Endodermal cell (in vitro differentiated cells): ENCODE results near the gene ATP6V1G1. TPM values are rescaled to one million over a fixed set of nuclear protein-coding genes. Genes with fewer than 3 reads are reported as not detected.

Experiments
- DNase-seq: peaks from one replicate; pipeline ENCODE4 v3.0.0-alpha.2; 2017
- H3K27ac ChIP-seq: 2 replicates; pipeline ENCODE4 v1.5.1; 2013; ENCODE audit warnings: mild to moderate bottlenecking, low read depth, low read length, moderate library complexity
- H3K27me3 ChIP-seq: 2 replicates; pipeline ENCODE4 v1.6.1; 2013; ENCODE audit warnings: mild to moderate bottlenecking, low read length, moderate library complexity; ENCODE audit not compliant: insufficient read depth, control insufficient read depth, poor library complexity, severe bottlenecking
- H3K36me3 ChIP-seq: 2 replicates; pipeline ENCODE4 v1.7.0; 2013; ENCODE audit warnings: mild to moderate bottlenecking, low read length, moderate library complexity; ENCODE audit not compliant: control insufficient read depth, insufficient read depth
- H3K4me1 ChIP-seq: one replicate; pipeline ENCODE4 v1.7.0; 2013; ENCODE audit warnings: low read length; ENCODE audit not compliant: control insufficient read depth, insufficient read depth
- H3K4me3 ChIP-seq: 2 replicates; pipeline ENCODE4 v1.5.1; 2013; ENCODE audit warnings: mild to moderate bottlenecking, low read length, moderate library complexity
- H3K9ac ChIP-seq: 2 replicates; pipeline ENCODE4 v1.6.1; 2013; ENCODE audit warnings: mild to moderate bottlenecking, low read length, moderate library complexity; ENCODE audit not compliant: poor library complexity, severe bottlenecking; ENCODE audit errors: extremely low read depth
- H3K9me3 ChIP-seq: 2 replicates; pipeline ENCODE4 v1.6.1; 2013; ENCODE audit warnings: mild to moderate bottlenecking, low read length, moderate library complexity; ENCODE audit not compliant: control insufficient read depth
- H3K27ac Mint-ChIP-seq: 2 replicates; pipeline ENCODE4 v1.8.0; 2020; ENCODE audit warnings: mixed read lengths
- H3K27me3 Mint-ChIP-seq: 2 replicates; pipeline ENCODE4 v1.8.0; 2021; ENCODE audit warnings: mild to moderate bottlenecking, mixed read lengths; ENCODE audit not compliant: insufficient read depth
- H3K36me3 Mint-ChIP-seq: 2 replicates; pipeline ENCODE4 v1.8.0; 2020; ENCODE audit warnings: low read depth, mixed read lengths
- H3K4me1 Mint-ChIP-seq: 2 replicates; pipeline ENCODE4 v1.8.0; 2020; ENCODE audit warnings: mixed read lengths
- H3K4me3 Mint-ChIP-seq: 2 replicates; pipeline ENCODE4 v1.8.0; 2020; ENCODE audit warnings: mild to moderate bottlenecking, moderate library complexity, mixed read lengths
- H3K9me3 Mint-ChIP-seq: 2 replicates; pipeline ENCODE4 v1.8.0; 2020; ENCODE audit warnings: mild to moderate bottlenecking, mixed read lengths
- WGBS, 2 experiments: methylation state at CpG; one replicate each; pipeline versions ENCODE4 v1.1.5 to v1.1.7; 2013; ENCODE audit warnings: missing lambda C conversion rate in 2 of 2, mixed read lengths in 1 of 2; ENCODE audit not compliant: insufficient coverage in 1 of 2, insufficient read length in 1 of 2; 5-methylcytosine and 5-hydroxymethylcytosine counted together
- total RNA-seq, 2 donors: library from RNA; stranded (reverse); fragmentation: NEBNext Ultra II Directional in 1 of 2; extraction: Animal tissue kit (Norgen Biotek cat#: 25700) in 1 of 2; gene quantifications; 2 replicates in 1 of 2; 3 replicates in 1 of 2; pipeline ENCODE4 v1.2.1, GENCODE V29; 2021
- TF ChIP-seq, protein P1 (sequence below): fragments of 200-600 bp; sonication (generic); conservative IDR thresholded peaks from 2 replicates; pipeline ENCODE4 v1.5.0; 2021; ENCODE audit warnings: antibody characterized with exemption, mild to moderate bottlenecking

ATP6V1G1 gene
- total RNA-seq, 2 donors from 2014 or later, result 123 TPM

DNA sequence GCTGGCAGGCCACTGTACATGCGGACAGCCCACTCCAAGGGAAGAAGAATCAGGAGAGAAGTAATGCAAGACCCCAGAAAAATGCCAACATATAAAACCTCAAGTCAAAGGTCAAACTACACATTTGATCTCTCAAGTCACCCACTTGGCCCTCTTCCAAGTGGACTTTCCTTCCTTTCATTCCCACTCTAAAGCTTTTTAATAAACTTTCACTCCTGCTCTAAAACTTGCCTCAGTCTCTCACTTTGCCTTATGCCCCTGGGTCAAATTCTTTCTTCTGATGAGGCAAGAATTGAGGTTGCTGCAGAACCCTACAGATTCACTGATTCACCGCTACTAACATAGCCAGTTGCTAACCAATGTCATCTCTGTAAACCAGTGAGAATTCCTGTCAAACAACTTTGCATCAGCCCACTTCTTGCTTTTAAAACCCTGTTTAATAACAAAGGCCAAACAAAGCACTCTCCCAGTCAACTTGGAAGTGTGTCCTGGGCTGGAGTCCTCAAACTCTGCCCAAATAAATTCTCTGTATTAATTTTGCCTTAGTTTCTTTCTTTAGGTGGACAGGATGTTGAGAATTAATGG lies 6.9 kb upstream of the ATP6V1G1 start:
- no peaks in the 10 kb centered on the region for H3K9me3 ChIP-seq
- Mint-ChIP-seq H3K27ac (peak overlapping the region; percentile 25), H3K27me3 (no peaks in the 10 kb centered on the region), H3K4me1 (peaks cover 21% of the 10 kb centered on the region), H3K36me3 (no peaks in the 10 kb centered on the region), H3K4me3 (no peak overlapping the region), H3K9me3 (no peaks in the 10 kb centered on the region)
- H3K4me1 ChIP-seq, result no peaks in the 10 kb centered on the region
- no peak overlapping the region for H3K4me3 ChIP-seq
- no peak overlapping the region for H3K9ac ChIP-seq
- no peaks in the 10 kb centered on the region for H3K27me3 ChIP-seq
- no peaks in the 10 kb centered on the region for H3K36me3 ChIP-seq
- WGBS, 2 experiments, result 89 to 100% methylated on average over 1 to 2 of the region's 2 CpGs
- H3K27ac ChIP-seq, result no peak overlapping the region
- TF ChIP-seq, protein P1, sequence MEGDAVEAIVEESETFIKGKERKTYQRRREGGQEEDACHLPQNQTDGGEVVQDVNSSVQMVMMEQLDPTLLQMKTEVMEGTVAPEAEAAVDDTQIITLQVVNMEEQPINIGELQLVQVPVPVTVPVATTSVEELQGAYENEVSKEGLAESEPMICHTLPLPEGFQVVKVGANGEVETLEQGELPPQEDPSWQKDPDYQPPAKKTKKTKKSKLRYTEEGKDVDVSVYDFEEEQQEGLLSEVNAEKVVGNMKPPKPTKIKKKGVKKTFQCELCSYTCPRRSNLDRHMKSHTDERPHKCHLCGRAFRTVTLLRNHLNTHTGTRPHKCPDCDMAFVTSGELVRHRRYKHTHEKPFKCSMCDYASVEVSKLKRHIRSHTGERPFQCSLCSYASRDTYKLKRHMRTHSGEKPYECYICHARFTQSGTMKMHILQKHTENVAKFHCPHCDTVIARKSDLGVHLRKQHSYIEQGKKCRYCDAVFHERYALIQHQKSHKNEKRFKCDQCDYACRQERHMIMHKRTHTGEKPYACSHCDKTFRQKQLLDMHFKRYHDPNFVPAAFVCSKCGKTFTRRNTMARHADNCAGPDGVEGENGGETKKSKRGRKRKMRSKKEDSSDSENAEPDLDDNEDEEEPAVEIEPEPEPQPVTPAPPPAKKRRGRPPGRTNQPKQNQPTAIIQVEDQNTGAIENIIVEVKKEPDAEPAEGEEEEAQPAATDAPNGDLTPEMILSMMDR, result no peak
- no peak for DNase-seq

DNA sequence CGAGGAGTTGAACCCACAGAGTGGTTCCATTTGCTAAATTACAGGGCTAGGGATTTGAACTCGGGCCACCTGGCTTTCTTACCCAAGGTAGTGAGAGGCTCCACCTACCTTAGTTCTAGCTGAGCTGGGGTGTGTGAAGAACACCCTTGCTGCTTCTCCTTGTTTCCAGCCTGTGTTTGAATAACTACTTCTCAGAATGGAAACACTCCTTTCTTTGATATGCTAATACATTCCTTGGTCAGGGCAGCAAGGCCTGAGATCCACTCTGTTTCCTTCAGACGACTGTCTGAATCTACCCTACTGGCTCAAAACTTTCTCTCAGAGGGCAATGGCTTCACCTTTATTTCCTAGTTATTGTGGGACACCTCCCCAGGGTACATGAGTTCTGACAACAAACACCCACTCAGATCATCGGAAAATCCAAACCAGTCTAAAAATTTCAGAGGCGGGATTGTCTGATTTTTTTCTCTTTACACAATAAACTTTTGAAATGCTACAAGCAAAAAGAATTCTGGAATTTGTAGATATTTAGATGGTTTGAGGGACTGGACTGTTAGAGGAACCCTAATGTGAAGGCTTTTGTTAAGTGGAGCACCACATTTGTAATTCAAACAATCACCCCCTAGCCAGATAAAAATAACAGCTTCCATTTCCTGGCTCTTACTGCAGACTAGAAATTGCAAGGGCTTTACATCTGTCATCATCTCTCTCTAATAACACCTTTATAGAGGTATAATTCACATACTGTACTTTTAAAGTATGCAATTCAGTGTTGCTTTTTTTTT lies 4.0 kb upstream of the ATP6V1G1 start:
- no peaks in the 10 kb centered on the region for H3K9me3 ChIP-seq
- no peaks in the 10 kb centered on the region for H3K36me3 Mint-ChIP-seq
- no peaks in the 10 kb centered on the region for H3K27me3 Mint-ChIP-seq
- peak; percentile 73 for DNase-seq
- no peak overlapping the region for H3K4me3 Mint-ChIP-seq
- no peaks in the 10 kb centered on the region for H3K4me1 ChIP-seq
- TF ChIP-seq, protein P1, result no peak
- no peaks in the 10 kb centered on the region for H3K9me3 Mint-ChIP-seq
- H3K27me3 ChIP-seq, result no peaks in the 10 kb centered on the region
- WGBS, 2 experiments, result 43 to 60% methylated on average over 2 to 5 of the region's 5 CpGs
- peaks cover 27% of the 10 kb centered on the region for H3K4me1 Mint-ChIP-seq
- H3K27ac ChIP-seq, result peak overlapping the region; percentile 79
- no peak overlapping the region for H3K4me3 ChIP-seq
- H3K36me3 ChIP-seq, result no peaks in the 10 kb centered on the region
- peak overlapping the region; percentile 81 for H3K27ac Mint-ChIP-seq
- H3K9ac ChIP-seq, result no peak overlapping the region

DNA sequence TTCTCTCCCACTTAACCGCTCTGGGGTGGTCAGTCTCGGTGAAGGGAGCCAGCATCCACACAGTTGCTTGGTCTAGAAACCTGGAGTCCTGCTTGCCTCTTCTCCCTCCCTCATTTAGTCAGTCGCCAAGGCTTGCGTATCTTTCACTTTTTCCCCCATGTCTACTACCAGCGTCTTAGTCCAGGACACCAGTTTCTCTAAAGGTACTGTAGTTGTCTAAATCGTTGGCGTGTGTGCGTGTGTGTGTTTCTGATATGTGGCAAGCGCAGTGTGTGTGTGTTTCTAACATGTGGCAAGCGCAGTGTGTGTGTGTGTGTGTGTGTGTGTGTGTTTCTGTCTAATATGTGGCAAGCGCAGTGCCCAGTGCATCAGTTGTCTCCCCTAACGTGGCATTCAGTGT lies 641 bp downstream of the ATP6V1G1 start:
- H3K36me3 ChIP-seq, result peaks cover 19% of the 10 kb centered on the region
- H3K27me3 ChIP-seq, result no peaks in the 10 kb centered on the region
- Mint-ChIP-seq H3K36me3 (peaks cover 14% of the 10 kb centered on the region), H3K9me3 (no peaks in the 10 kb centered on the region), H3K4me3 (peak overlapping the region; percentile 100), H3K27me3 (no peaks in the 10 kb centered on the region), H3K27ac (peak overlapping the region; percentile 100), H3K4me1 (peaks cover 34% of the 10 kb centered on the region)
- peaks cover 4% of the 10 kb centered on the region for H3K4me1 ChIP-seq
- TF ChIP-seq, protein P1, result no peak
- peak overlapping the region; percentile 80 for H3K27ac ChIP-seq
- 6 to 8% methylated on average over 10 to 12 of the region's 12 CpGs for WGBS, 2 experiments
- peak overlapping the region; percentile 97 for H3K9ac ChIP-seq
- DNase-seq, result no peak
- no peaks in the 10 kb centered on the region for H3K9me3 ChIP-seq
- H3K4me3 ChIP-seq, result peak overlapping the region; percentile 99
